Esophagus squamous epithelium (tissue), 5 donors: Measurements from ENCODE around the gene SLC1A2. TPM values are rescaled to one million over a fixed set of nuclear protein-coding genes. Genes with fewer than 3 reads are reported as not detected.

ENCODE experiments used
- DNase-seq: peaks from one replicate; lab custom pipeline; 2025; lab: John Stamatoyannopoulos, UW
- H3K27ac ChIP-seq, 4 donors: fragments of 200-600 bp; sonication (generic); one replicate each; pipeline ENCODE4 v1.5.1; 2016 to 2019; ENCODE audit warnings: mild to moderate bottlenecking in 1 of 4
- H3K27me3 ChIP-seq, 4 donors: fragments of 200-600 bp; sonication (generic); 1 replicate in 3 of 4; 2 replicates in 1 of 4; pipeline versions ENCODE4 v1.5.1 to v1.6.0; 2017 to 2021; ENCODE audit warnings: antibody characterized with exemption in 1 of 4
- H3K36me3 ChIP-seq, 3 donors: fragments of 200-600 bp; sonication (generic); one replicate each; pipeline ENCODE4 v1.5.1; 2016 to 2019
- H3K4me1 ChIP-seq, 3 donors: fragments of 200-600 bp; sonication (generic); one replicate each; pipeline ENCODE4 v1.5.1; 2017 to 2019
- H3K4me3 ChIP-seq, 4 donors: fragments of 200-600 bp; sonication (generic); 1 replicate in 3 of 4; 2 replicates in 1 of 4; pipeline ENCODE4 v1.5.1; 2016 to 2019; ENCODE audit warnings: mild to moderate bottlenecking in 2 of 4, moderate library complexity in 1 of 4
- H3K9me3 ChIP-seq, 3 donors: fragments of 200-600 bp; sonication (generic); one replicate each; pipeline ENCODE4 v1.5.1; 2016 to 2019
- CTCF ChIP-seq, 6 experiments: fragments of 450-650 bp in 4 of 6; fragments of 200-600 bp in 2 of 6; sonication (generic) in 2 of 6; IDR thresholded peaks; one replicate each; pipeline ENCODE4 v1.5.1; 2016 to 2019; ENCODE audit warnings: antibody characterized with exemption in 6 of 6, mild to moderate bottlenecking in 4 of 6, moderate library complexity in 4 of 6
- POLR2A ChIP-seq, 4 donors: fragments of 450-650 bp; IDR thresholded peaks; one replicate each; pipeline ENCODE4 v1.6.1; 2017; ENCODE audit warnings: antibody characterized with exemption in 4 of 4, mild to moderate bottlenecking in 4 of 4, moderate library complexity in 3 of 4
- WGBS, 2 donors: methylation state at CpG; one replicate each; pipeline ENCODE4 v1.1.5; 2018; 5-methylcytosine and 5-hydroxymethylcytosine counted together
- intact Hi-C: fragments of 100-400 bp; cut with DNase I; formaldehyde crosslinking; loops from one replicate; pipeline ENCODE4 v1.15.0; 2022
- small RNA-seq, 4 donors: library from RNA; depleted of rRNA; stranded (forward); fragments of <200 nt; gene quantifications; one replicate each; pipeline ENCODE3, GENCODE V24; 2016
- total RNA-seq, 4 donors: library from RNA; depleted of rRNA; stranded (reverse); fragments of >200 nt; gene quantifications; one replicate each; pipeline ENCODE4 v1.1.0, GENCODE V29; 2016
- donor health status: DM: yes; HTN: yes; CAD: no.

The SLC1A2 gene
- total RNA-seq, 4 donors from 2014 or later: 0.04 to 0.61 (median 0.19) TPM; not detected in 1

GRCh38 chr11:35207471-35208403 lies 211.6 kb downstream of the SLC1A2 start:
- intact Hi-C loops: no loop called here
- Histone ChIP-seq H3K4me1 (peaks cover 0 to 9% (median 9%) of the 10 kb centered on the region in 3 donors), H3K27me3 (no peaks in the 10 kb centered on the region), H3K9me3 (peaks cover 0 to 5% (median 0%) of the 10 kb centered on the region in 3 donors), H3K27ac (no peak overlapping the region), H3K4me3 (no peak overlapping the region), H3K36me3 (peaks cover 0 to 99% (median 21%) of the 10 kb centered on the region in 3 donors)
- no peak for DNase-seq
- WGBS, 2 donors: 79 to 89% methylated on average over 10 of the region's 10 CpGs
- TF ChIP-seq POLR2A (IDR thresholded peaks at IDR 0.05) (no peak), CTCF (IDR thresholded peaks at IDR 0.05) (no peak)

GRCh38 chr11:35206616-35207015 lies 212.7 kb downstream of the SLC1A2 start:
- peaks cover 0 to 5% (median 0%) of the 10 kb centered on the region in 3 donors for H3K9me3 ChIP-seq
- H3K4me1 ChIP-seq: no peaks in the 10 kb centered on the region
- no peaks in the 10 kb centered on the region for H3K27me3 ChIP-seq
- no peak overlapping the region for H3K27ac ChIP-seq
- no peak for DNase-seq
- 82 to 91% methylated on average over 1 of the region's 1 CpG for WGBS, 2 donors
- intact Hi-C loops: no loop called here
- peaks cover under 1 to 99% (median 21%) of the 10 kb centered on the region in 3 donors for H3K36me3 ChIP-seq
- H3K4me3 ChIP-seq: no peak overlapping the region
- no peak for TF ChIP-seq CTCF (IDR thresholded peaks at IDR 0.05)
- no peak for TF ChIP-seq POLR2A (IDR thresholded peaks at IDR 0.05)

GRCh38 chr11:35204614-35205013 lies 214.7 kb downstream of the SLC1A2 start:
- Histone ChIP-seq H3K4me1 (no peaks in the 10 kb centered on the region), H3K27me3 (no peaks in the 10 kb centered on the region), H3K4me3 (no peak overlapping the region), H3K27ac (no peak overlapping the region), H3K36me3 (peaks cover 5 to 99% (median 25%) of the 10 kb centered on the region in 3 donors), H3K9me3 (peaks cover 0 to 1% (median 0%) of the 10 kb centered on the region in 3 donors)
- DNase-seq: no peak
- intact Hi-C loops: no loop called here
- WGBS, 2 donors: 83% methylated on average over 5 of the region's 5 CpGs
- no peak for TF ChIP-seq POLR2A (IDR thresholded peaks at IDR 0.05)
- no peak for TF ChIP-seq CTCF (IDR thresholded peaks at IDR 0.05)

Small RNAs within 50 kb of the gene (small RNA-seq; reads per million reads assigned to genes)
- gene AC090625.1: 0 reads per million in 4 donors

Other genes with a start within 250 kb of the SLC1A2 start
- gene PAMR1, start 106.1 kb upstream of the SLC1A2 start, total RNA-seq: 1 to 10 TPM in 3 of 4 donors, under 1 TPM in 1; 0.34 to 9.2 (median 3.8) TPM
- gene FJX1, start 198.9 kb upstream of the SLC1A2 start, total RNA-seq: 10 to 100 TPM in 3 of 4 donors, 1 to 10 TPM in 1; 8.8 to 12.4 (median 11.1) TPM
- gene TRIM44, start 243.2 kb upstream of the SLC1A2 start, total RNA-seq: 10 to 100 TPM in 2 of 4 donors, 1 to 10 TPM in 2; 6.8 to 32.0 (median 13.5) TPM